Stimulated activated CD4-positive, alpha-beta T cell treated with anti-CD3 and anti-CD28 coated beads, Interleukin-15, amount 100 ng/mL, for 1 hour (primary cell): ENCODE data around the gene PRDM16.

ENCODE experiments used
- DNase-seq, 2 donors: peaks; one replicate each; pipeline ENCODE4 v3.0.0-alpha.2; 2020; ENCODE audit warnings: low read depth in 1 of 2, low spot score in 1 of 2

PRDM16 gene

DNA sequence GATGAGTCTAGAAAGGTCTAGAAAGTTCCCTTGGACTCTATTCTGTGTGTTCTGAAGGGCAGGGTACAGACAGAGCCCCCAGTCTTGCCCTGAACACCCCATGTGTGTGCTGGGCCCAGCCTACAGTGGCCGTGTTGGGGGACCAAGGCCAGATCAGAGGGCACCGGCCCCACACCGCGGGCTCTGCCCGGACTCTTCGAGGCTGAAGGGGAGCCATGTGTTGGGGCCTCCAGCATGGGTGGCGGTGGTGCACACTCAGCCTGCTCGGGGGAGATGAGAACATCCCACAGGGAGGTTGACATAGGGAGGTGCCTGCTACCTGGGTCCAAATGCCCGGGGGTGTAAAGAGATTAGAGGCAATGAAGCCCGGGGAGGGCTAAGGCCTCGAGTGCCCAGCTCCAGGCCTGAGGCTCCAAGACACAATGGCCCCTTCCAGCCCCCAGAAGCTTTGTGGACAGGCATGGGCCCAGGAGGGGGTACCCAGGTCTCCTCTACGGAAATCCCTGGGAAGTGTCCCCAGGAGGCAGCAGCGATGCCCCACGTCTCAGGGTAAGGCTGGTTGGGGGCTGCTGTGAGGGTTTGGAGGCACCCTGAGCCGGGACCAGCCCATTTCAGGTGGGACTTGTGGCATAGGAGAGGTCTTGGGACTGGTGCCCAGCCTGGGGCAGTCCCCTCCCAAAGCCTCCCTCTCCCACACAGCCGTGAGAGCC lies 397.5 kb downstream of the PRDM16 start:
- DNase-seq, result no peak

DNA sequence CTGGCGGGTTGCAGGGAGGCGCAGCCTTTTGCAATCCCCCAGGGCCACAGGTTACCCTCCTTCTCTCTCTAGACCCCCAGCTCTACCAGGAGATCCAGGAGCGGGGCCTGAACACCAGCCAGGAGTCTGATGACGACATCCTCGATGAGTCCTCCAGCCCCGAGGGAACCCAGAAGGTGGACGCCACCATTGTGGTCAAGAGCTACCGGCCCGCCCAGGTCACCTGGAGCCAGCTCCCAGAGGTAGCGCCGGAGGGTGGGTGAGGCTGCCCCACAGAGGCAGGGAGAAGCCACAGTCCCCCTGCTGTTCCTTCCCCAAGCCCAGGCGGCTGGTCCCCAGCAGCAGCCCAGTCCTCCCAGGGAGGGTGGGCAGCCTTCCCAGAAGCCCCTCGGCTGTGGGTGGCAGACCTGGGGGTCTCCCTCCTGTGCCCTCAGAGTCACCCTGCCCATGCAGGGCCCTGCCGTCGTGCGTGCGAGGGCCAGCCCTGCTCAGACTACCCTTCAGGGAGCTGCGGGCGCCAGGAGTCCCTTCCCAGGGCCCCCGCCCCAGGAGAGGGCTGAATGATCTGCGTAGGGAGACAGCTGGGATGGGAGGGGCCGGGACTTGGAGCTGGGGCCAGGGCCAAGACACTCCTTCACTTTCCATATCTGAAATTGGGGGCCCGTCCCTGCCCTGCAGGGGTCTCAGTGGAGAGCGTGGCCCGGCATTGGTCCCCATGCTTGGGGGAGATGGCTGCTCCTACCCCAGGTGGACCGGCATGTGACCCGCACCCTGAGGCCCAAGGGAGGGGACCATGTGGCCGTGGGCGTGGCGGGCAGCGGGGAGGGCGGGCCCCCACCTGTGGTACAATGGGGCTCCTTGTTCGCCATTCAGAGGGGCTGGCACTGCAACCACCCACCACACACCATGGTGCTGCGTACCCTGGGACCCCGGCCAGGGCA lies 398.4 kb downstream of the PRDM16 start:
- no peak for DNase-seq

DNA sequence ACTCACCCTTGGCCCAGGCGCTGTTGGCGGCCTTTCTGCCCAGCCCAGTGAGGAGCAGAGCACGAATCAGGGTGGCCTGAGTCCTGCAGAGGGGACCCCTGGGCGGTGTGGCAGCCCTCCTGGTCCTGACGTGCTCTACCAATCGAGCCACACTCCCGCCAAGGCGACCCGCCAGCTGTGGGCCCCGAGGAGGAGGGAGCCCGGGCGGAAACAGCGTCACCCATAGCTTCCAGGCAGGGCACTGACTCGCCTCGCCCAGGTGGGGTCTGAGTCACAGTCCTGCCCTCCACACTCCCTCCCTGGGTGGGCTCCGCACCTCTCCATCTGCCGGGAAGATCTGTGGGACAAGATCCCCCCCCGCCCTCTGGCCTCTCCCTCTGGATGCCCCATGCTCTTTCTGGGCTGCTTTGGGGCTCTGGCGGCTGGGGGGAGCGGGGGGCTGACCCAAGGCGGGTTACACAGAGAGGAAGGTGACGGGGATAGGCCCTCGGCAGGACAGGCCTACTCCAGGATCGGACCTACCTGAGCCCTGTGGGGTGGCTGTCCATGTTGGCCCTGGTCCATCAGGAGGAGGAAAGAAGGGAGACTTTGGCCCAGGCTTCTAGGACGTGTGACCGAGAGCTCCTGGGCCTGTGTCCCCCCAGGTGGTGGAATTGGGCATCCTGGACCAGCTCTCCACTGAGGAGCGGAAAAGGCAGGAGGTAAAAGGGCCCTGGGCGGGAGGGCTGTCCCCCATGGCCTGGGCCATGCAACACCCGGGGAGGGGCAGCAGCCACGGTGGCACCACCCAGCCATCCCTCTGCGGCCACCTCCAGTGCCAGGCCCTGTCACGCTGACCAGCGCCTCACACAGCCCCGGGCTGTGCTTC lies 399.5 kb downstream of the PRDM16 start:
- DNase-seq, result no peak

DNA sequence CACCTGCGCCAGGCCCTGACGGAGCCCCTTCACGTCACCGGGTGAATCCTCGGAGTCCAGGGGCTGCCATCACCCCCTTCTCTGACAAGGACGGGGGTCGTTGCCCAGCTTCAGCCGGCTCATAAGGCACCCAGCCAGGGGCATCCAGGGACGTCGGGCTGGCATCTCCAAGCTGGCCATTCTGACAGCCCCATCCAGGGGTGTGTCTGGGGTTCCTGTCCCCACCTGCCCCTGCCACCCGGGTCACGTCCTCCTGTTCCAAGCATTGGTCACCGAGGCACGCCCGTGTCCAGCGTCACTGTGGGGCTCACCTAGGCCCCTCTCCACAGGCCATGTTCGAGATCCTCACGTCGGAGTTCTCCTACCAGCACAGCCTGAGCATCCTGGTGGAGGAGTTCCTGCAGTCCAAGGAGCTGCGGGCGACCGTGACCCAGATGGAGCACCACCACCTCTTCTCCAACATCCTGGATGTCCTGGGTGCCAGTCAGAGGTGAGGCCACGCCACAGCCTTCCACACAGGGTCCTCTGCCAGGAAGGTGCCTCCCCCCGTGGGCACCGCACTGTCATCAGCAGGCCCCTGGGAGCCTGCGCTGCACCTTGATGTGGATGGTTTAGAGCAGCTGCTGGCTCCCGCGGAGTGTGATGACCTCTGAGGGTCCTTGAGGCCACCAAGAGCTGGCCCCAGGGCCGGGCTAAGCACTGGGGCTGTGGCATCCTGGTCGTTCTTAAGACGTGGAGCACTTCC lies 400.3 kb downstream of the PRDM16 start:
- DNase-seq, result no peak

DNA sequence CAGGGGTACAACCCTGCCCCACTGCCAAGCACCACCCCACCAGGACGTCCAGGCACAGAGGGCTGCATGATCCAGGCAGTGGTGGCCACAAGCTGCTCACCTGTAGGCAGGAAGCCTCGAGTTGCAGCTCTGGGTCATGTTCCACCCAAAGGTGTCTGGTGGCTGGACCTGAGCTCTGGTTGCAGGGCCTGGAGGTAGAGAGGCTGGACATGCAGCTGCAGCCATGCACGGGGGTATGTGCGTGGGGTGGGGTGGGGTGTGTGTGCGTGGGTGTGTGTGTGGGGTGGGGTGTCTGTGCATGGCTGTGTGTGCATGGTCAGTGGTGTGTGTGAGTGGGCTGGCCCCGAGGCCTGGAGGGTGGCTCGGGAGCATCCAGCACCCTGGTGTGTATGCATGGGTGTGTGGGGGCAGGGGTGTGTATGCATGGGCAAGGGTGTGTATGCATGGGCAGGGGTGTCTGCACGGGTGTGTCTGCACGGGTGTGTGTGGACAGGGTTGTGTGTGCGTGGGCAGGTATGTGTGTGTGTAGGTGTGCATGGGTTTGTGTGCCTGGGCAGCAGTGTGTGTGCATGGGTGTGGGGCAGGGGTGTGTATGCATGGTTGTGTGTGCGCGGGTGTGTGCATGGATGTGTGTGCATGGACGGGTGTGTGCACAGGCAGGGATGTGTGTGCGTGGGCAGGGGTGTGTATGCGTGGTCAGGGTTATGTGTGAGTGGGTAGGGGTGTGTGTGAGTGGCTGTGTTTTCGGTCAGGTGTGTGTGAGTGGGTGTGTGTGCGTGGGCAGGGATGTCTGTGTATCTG lies 401.0 kb downstream of the PRDM16 start:
- DNase-seq, result no peak

DNA sequence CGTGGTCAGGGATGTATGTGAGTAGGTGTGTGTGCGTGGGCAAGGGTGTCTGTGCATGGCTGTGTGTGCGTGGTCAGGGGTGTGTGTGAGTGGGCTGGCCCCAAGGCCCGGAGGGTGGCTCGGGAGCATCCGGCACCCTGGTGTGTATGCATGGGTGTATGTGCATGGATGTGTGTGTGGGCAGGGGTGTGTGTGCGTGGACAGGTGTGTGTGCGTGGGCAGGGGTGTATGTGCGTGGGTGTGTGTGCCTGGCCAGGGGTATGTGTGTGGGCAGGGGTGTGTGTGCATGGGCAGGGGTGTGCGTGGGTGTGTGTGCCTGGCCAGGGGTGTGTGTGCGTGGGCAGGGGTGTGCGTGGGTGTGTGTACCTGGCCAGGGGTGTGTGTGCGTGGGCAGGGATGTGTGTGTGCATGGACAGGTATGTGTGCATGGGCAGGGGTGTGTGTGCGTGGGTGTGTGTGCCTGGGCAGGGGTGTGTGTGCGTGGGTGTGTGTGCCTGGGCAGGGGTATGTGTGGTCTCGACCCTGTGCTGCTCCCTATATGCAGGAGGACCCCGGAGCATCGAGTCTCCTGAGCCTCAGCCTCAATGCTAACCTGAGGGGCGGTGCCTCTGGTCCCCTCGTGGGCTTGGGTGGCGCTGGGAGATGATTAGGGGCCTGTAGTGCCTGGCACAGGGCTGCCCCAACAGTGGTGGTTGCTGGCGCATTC lies 401.8 kb downstream of the PRDM16 start:
- no peak for DNase-seq

DNA sequence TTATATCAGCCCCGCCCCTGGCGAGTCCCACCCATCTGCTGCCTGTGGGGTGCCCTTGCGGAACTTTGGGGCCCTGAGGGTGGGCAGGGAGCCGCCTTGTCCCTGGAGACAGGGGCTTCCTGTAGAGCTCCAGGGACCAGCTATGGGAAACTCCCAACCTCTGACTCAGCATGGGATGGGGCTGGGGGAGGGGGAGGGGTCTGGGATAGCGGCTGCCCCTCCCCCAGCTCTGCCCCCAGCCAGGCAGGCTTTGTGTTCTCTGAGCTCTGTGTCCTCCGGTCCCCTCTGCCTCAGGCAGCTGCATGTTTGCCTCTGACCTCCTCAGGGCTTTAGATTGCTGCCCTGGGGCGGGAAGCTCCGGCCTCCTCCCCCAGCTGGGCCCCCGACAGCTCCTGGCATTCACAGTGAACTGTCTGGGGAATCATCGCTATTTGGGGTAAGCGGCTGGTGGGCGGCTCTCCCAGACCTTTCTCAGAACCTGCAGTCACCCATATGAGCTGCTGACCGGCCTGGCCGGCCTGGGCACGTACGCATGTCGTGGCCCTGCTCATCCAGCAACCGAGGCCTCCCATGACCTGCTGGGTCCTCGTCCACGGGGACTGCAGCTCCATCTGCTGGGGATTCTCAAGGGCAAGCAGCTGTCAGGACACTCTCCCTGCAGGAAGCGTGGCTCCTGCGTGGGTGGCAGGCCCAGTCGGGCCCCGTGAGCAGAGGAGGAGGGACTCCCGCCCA lies 402.5 kb downstream of the PRDM16 start:
- DNase-seq, result no peak

DNA sequence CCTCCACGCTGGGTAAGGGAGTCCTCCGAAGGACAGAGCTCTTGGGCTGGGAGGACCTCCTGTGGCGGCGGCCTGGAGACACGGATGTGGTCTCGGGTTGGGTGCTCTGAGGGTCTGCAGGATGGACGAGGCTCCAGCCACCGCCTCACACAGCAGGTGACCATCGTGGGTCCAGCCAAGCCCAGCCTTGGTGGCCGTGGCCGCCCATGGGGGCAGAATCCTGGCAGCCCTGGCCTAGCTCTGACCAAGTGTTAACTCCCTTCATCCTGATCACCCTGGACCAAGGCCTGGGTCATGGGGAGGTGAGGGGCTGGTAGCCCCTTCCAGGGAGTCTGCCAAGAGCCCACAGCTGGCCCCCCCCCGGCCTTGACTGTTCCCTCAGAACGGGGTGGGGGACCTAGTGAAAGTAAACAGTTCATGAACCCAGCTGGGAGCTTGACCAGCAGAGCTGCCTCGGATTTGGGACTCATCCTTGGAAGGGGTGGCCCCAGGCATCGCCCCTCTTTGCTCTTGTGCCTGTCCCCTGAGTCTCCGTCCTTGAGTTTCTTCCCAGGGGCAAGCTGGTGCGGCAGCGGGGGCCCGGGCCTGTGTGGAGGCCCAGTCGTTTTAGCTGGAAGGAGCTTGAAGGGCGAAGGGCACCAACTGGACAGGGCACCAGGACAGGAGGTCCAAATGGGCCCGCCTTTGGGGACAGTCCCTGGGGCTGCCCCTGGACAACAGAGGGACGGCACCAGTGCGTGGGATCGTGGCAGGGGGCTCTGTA lies 403.3 kb downstream of the PRDM16 start:
- DNase-seq, result no peak

DNA sequence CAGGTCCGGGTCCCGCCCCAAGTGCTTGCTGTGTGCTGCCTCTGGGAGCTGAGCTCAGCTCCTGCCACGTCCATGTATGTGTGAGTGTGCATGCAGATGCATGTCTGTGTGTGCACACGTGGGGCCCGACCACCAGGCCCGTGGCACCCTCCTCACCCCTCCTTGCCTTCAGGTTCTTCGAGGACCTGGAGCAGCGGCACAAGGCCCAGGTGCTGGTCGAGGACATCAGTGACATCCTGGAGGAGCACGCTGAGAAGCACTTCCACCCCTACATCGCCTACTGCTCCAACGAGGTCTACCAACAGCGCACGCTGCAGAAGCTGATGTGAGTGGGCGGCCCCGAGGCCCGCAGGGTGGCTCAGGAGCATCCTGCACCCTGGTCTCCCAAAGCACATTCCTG lies 403.9 kb downstream of the PRDM16 start:
- DNase-seq, result no peak

DNA sequence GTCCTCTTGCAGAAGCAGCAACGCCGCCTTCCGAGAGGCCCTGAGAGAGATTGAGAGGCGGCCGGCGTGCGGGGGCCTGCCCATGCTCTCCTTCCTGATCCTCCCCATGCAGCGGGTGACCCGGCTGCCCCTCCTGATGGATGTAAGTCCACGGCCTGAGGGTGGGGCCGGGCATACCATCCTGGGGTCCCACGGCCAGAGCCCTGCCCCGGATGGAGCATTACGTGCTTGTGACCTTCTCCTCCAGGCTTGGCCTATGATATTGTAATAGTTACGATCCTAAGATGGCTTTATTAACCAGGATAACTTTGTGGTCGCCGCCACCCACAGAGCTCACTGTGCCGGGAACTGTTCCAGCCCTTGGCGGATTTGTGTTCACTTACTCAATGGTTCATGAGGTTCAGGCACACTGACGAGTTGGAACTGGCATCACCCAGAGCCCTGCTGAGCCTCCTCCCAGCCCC lies 404.4 kb downstream of the PRDM16 start:
- no peak for DNase-seq

DNA sequence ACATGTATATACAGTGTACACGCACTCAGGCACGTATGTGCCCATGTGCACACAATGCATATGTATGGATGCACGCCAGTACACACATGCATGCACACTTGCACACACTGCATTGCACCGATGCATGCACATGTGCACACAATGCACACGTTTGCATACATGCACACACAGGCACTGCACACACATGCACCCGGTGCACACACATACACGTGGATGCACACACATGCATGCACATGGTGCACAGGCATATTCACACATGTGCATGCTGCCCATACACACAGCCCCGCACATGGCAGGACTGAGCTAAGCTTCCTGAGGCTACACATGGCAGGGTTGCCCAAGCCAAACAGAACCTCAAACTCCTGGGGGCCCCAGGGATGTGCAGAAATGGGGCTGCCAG lies 405.0 kb downstream of the PRDM16 start:
- no peak for DNase-seq

DNA sequence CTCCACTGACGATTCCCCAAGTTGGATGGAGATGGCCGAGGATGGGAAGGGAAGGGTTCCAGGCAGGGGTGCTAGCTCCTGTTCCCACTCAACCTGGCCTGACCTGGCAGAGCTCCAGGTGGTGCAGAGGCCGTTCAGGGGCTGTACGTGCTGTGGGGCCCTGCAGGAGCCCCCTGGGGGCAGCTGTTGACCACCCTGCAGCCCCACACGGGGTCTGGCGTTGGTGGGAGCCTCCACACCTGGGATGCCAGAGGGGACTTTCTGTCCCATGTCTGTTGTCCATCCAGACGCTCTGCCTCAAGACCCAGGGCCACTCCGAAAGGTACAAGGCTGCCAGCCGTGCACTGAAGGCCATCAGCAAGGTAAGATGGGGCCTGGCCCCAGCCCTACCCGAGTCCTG lies 405.4 kb downstream of the PRDM16 start:
- DNase-seq, result no peak

DNA sequence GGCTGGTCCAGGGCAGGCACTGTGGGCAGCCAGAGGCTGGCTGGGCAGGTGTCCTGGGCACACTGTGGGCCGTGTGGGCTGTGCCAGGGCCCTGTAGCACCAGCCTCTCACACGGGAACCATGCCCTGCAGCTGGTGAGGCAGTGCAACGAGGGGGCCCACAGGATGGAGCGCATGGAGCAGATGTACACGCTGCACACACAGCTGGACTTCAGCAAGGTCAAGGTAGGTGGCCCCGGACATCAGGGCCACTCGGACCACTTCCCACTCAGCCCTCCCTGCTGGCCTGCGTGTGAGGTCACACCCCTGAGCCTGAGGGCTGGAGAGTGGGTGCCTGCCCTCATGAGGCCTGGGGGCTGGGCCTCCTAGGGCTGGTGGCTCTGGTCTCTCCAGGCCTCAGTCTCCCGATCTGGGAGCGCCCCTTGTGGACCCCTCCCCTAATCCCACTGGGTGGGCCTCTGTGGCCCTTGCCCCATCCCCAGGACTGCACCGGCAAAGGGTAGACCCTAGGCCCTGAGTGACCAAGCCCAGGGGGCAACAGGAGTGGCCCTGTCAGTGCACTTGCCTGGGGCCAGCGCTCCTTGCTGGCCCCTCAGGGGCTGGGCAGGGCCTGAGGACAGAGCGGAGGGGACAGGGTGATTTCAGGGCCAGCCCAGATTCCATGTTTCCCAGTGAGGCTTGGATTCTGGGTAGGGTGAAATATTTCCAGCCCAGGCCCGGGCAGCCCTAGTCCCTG lies 407.0 kb downstream of the PRDM16 start:
- DNase-seq, result no peak

DNA sequence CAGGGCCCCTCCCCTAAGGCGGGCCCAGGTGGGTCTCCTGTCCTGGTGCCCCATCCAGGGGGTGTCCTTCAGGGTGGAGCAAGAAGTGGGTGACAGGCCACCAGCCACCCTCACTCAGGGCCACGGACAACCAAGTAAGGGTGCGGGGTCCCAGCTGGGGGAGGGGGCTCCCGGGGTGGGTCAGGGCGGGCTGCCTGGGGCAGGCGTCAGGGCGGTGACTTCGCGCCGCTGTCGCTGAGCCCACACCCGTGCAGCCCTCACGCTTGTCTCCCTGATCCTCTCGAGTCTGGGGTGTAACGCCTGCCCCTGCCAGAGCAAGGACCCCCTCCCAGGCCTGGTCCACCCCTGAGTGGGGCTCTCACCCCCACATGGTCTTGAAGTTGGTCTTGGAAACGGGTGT lies 407.7 kb downstream of the PRDM16 start:
- DNase-seq, result no peak

DNA sequence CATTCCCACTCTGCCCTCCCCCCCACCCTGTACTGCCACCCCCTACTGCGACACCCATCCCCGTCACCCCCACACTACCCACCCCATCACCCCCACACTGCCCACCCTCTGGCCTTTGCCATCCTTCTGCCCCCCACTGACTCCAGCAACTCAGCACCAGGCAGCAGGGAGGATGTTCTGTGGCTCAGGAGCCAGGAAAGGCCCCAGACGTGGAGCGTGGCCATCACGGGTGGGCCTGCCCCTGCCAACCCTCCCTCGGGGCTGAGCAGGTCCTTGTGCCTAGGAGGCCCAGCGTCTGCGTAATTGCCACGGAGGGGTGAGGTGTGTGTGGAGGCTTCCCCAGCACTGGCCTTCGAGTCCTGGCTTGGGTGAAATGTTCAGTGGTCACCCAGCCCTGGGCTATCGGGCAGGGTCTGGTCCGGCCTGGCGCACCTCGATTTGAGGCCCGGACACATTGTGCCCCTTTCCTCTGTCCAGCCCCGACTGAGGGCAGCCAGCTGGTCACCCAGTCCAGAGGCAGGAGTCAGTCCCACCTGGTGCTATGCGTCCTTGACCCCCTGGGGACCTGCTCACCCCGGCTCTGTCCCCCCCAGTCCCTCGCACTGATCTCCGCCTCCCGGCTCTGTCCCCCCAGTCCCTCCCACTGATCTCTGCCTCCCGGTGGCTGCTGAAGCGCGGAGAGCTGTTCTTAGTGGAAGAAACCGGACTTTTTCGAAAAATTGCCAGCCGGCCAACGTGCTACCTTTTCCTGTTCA lies 408.4 kb downstream of the PRDM16 start:
- DNase-seq, result no peak

DNA sequence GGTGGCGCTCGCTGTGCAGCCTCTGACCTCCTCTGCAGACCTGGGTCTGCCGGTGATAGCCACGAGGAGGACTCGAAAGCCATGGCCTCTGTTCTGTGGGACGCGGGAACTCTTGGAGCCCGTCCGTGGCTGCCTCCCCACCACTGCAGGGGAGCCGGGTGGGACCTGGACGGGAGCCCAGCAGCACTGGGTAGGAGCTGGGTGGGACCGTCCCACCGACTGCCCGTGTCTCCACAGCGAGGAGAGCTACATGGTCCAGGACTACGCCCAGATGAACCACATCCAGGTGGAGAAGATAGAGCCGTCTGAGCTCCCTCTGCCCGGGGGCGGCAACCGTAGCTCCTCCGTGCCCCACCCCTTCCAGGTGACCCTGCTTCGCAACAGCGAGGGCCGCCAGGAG lies 409.2 kb downstream of the PRDM16 start:
- DNase-seq, result no peak
